NCI-H524 (cell line): ENCODE data around the gene EPS8L1.

ENCODE experiments used
- DNase-seq, 2 experiments: peaks; one replicate each; lab custom pipeline; 2025; lab: John Stamatoyannopoulos, UW

EPS8L1 gene

GRCh38 chr19:55115446-55116065, 39.9 kb downstream of the EPS8L1 start:
- no peak for DNase-seq

DNA sequence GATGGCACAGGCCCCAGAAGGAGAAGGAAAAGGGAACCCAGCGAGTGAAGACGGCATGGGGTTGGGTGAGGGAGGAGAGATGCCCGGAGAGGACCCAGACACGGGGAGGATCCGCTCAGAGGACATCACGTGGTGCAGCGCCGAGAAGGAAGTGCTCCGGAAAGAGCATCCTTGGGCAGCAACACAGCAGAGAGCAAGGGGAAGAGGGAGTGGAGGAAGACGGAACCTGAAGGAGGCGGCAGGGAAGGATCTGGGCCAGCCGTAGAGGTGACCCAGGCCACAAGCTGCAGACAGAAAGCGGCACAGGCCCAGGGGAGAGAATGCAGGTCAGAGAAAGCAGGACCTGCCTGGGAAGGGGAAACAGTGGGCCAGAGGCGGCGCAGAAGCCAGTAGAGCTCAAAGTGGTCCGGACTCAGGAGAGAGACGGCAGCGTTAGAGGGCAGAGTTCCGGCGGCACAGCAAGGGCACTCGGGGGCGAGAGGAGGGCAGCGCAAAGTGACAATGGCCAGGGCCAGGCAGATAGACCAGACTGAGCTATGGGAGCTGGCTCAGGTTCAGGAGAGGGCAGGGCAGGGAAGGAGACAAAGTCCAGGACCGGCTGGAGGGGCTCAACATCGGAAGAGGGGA, 40.7 kb downstream of the EPS8L1 start:
- peak in 1 of 2 experiments; percentile 25 for DNase-seq

- no peak for DNase-seq
Observed at GRCh38 chr19:55116859-55117662, 41.4 kb downstream of the EPS8L1 start, which contains the start of gene PPP1R12C. Gene PPP1R12C (minus strand): TSS chr19:55117637. CDS start chr19:55117543, 94 bp downstream.

DNA sequence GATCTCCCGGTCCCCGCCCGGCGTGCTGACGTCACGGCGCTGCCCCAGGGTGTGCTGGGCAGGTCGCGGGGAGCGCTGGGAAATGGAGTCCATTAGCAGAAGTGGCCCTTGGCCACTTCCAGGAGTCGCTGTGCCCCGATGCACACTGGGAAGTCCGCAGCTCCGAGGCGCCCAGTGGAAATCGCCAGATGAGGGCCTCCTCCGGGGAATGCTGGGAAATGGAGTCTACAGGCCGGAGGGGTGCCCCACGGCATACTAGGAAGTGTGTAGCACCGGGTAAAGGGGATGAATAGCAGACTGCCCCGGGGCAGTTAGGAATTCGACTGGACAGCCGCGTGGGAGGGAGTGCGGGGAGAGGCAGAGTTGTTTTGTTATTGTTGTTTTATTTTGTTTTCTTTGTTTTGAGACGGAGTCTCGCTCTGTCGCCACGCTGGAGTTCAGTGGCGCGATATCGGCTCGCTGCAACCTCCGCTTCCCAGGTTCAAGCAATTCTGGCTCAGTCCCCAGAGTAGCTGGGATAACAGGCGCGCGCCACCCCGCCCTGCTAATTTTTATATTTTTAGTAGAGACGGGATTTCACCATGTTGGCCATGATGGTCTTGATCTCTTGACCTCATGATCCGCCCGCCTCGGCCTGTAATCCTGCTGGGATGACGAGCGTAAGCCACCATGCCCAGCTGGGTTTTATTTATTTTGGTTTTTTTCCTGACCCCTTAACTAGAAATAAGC, 42.2 kb downstream of the EPS8L1 start:
- DNase-seq = peak; percentile 98 to 99

DNA sequence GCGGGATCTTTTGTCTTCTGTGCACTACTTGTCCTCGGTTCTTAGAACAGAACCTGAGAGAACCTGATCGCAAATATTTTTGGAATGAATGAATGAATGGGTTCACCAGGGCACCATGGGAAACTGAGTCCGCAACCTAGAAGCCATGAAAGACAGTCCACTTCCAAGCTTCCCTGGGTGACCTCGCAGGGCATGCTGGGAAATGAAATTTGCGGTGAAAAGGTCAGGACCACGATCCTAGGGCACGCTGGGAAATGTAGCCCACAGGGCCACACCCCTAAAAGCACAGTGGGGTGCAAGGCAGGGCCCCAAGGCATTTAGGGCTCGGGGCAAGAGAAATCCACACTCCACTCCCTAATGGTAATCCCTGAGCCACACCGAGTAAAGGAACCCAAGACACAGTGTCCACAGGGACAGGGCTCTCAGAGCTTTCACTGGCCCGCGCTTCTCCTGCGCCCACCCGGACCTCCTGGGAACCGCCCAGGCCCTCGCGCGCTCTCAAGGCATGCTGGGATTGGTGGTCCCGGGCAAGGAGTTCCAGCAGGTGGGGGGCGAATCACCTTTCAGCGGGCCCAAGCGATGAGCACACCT, 42.8 kb downstream of the EPS8L1 start:
- DNase-seq = no peak

DNA sequence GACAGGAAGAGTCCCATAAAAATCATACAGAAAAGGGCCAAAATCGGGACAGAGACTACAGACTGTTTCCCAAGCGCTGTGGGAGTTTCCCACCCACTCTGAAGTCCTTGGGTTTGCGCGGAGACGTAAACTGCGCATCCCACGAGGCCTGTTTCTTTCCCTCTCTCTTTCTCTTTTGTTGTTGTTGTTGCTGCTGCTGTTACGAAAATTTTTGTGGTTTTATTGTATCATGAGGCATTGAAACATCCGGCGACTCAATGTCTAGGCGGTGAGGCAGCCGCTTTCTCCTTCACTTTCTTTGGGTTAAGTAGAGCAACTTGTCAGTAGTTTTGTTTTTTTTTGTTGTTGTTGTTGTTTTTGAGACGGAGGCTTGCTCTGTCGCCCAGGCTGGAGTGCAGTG, 43.4 kb downstream of the EPS8L1 start:
- DNase-seq = no peak

DNA sequence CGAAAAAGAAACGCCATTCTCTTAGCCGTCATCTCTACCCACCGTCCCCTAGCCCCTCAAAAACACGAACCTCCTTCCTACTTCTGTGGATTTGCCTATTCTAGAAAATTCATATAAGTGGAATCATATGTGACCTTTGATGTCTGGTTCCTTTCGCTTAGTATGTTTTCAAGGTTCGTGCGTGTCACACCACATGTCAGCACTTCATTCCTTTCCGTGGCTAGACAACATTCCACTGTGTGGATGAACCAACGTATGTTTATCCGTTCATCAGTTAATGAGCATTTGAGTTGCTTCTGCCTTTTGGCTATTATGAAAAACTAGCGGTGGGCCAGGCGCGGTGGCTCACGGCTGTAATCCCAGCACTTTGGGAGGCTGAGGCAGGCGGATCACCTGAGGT, 55.8 kb downstream of the EPS8L1 start:
- no peak for DNase-seq

GRCh38 chr19:55132453-55133129, 56.9 kb downstream of the EPS8L1 start:
- DNase-seq = peak in 1 of 2 experiments; percentile 32

- DNase-seq = peak; percentile 31 to 86
Observed at GRCh38 chr19:55133639-55134444, 58.2 kb downstream of the EPS8L1 start.

- no peak for DNase-seq
Observed at GRCh38 chr19:55134736-55135135, 59.1 kb downstream of the EPS8L1 start.

GRCh38 chr19:55136399-55137102, 60.9 kb downstream of the EPS8L1 start:
- DNase-seq = no peak
